NCI-H2171 treated with DMSO at 0.1 percent for 48 hours (cell line): ENCODE data around the gene KCNJ16.

ENCODE experiments used
- DNase-seq: peaks from one replicate; lab custom pipeline; 2025; lab: John Stamatoyannopoulos, UW

Gene KCNJ16

DNA sequence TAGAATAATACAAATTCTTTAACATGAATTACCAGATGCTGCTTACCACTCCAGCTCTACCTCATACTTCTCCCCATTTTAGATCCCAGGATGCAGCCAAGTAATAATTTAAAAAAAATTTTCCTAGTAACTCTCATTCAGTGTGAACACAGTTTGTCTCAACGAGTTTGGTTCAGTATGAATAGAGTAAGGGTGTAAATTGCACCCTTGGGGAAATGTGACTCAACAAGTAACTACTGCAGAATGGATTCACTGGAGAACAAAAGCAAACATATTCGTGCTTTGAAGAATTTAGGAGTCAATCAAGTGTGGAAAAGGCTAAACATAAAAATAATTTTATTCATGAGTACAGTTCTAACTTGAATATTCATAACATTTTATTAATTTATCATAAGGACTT is 23.0 kb downstream of the KCNJ16 start:
- no peak for DNase-seq

DNA sequence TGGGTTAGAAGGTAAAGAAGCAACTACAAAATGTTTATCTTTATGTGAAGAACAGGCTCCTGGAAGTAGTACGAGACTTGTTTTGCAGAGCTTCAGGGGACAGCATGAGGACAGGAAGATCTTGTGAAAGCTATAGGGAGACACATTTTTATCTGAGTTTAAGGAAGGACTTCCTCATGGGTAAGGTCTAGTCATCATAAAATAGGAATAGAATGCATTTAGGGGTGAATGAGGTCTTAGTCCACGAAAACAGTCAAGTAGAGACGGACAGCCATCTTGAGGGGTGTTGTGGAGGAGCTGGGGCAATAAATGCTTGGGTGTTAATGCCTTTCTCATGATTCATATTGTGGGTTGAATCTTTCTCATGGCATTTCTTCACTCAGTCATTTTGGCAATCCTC is 24.3 kb downstream of the KCNJ16 start:
- no peak for DNase-seq

DNA sequence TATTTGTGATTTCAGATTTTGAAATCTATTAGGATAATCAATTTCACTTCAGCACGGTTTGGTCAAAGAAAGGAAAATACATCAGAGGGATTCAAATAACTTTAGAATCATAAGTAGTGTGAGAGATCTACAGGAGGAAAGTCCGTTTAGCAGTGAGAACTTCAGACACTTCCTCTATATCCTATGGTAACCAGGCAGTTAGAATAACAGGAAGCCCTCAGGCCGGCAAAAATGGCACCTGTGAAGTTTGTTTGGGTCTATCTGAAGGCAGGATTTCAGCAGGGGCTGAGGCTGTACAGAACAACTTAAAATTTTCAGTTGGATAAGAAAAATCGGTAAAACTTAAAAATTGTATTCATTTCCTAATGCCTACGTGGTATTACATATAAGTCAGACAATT is 24.9 kb downstream of the KCNJ16 start:
- no peak for DNase-seq

DNA sequence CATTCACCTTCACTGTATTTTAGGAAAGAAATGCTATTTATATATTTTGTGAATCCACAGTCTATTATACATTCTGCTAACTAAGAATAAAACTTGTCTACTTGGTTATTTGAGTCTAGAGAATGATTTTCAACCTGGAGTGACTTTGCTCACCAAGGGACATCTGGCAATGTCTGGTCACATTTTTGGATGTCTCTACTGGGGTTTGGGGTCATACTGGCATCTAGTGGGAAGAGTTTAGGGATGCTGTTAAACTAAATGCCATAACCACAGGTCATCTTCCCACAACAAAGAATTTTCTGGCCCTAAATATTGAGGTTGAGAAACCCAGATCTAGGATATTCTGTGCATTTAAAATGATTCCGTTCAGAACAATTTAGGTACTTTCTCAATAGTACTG is 26.0 kb downstream of the KCNJ16 start:
- no peak for DNase-seq

DNA sequence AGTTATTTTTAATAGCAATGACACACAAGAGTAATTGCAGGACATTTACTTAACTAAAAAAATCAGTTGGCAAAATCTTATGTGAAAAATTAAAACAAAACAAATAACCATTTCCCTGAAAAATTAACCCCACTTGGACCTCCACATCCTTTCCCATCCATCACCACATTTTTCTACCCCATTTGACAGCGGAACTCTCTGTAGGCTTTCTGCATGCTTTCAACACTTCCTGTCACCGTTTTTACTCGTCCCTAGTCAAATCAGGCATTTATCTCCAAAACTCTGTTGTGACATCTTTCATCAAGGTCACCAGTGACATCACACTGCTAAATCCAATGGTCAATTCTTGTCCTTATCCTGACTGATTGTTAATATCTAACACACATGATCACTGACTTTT is 27.5 kb downstream of the KCNJ16 start:
- no peak for DNase-seq

DNA sequence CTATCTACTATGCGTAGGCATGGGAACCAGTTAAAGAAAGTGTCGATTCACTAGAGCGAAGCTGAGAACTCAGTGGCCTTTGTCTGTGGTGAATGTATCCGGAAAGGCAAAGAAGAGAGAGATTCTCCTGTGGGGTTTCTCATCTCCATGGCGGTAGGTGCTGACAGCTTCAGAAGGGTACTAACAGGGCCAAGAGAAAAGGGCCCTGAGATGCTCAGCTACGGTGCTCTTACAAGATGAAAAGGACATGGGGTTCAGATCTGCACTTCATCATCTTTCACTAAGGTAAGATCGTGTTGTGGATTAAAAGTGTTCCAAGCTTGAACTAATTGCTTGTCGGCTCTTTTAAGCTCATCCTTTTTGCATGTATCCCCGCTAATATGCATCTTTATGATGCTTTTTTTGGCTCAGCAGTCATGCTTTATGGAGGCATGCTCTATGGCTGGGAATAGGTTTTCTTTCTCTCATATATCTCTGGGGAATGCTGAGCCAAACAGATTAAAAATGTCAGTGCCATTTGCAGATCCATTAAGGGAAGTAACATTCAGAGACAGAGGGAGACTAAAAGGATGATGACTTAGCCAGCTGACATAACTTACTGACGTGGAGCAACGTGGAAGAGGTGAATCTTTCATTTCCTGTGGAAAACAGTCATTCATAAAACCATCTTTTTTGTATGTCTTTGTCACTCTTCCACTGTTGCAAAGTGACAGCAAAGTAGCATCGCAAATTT is 29.9 kb downstream of the KCNJ16 start:
- DNase-seq, result no peak

DNA sequence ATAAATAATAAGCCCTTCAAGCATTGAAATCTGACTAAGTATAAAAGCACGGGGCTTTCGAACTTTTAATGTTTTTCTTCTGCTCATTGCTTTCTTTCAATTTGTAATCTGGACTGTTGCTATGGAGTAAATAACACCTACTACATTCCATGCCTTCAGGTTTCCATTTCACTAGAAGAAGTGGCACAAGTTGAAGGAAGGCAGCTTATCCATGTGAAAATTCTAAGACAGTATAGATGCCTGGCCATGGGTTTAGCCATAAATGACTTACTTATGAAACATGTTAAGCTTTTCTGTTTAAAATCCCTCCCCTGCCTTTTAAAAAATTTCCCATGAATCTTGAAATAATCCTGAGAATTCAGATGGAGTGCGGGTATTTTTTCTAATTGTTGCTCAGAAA is 30.6 kb downstream of the KCNJ16 start:
- DNase-seq, result no peak

DNA sequence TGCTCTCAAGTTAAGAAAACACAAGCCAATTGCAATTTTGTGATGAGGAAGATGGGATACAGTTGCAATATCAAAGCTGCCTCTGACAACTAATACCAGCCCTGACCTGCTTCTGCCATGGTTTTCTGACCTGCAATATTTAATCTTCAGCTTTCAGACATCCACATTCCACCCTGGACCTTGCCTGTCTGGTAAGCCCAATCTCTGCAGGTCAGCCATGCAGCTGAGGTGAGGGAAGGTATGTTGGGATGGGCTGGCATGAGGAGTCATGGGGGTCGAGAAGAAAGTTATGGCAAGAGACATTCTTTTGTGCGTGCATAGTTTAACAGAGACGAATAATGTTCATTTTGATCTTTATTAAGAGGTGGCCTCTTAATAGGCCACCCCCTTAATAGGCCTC is 31.5 kb downstream of the KCNJ16 start:
- no peak for DNase-seq

DNA sequence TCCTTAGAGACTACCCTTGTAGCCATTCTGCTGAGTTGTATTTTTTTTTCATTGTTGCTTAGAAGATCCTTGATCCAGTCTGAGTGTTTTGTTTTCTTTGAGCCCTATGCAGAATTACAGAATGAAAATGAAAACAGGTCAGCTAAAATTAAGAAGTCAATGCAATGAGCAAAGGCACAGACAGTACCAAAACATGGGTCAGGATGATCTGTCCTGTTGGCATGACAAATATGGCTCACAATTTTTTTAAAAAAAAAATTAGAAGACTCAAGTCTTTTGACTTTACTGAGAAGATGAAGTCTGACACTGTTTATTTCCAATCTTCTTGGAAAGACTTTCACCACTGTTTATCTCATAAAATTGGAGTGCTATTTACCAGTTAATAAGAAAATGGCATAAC is 32.4 kb downstream of the KCNJ16 start:
- no peak for DNase-seq

DNA sequence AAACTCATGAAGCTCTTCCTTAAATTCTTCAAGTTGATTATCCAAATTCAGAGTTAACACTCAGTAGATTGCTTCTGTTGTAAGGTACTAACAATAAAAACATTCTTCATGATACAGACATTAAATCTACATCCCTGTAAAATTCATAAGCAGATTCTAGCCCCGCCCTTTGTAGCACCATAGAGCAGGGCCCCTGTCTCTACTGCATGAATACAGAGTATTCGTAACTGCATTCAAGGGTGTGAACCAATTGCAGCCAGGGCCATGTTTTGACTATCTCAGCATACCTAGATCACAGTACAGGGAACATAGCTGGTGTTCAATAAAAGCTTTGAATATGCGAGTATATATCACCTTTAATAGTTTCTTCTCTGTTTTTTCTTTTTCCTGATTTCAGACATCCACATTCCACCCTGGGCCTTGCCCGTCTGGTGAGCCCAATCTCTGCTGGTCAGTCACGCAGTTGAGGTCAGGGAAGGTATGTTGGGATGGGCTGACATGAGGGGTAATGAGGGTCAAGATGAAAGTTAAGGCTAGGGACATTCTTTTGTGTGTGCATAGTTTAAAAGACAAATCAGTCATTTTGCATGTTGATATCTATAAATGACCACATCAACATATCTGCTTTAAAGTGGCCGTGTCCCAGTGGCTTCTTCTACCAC is 33.0 kb downstream of the KCNJ16 start:
- no peak for DNase-seq

DNA sequence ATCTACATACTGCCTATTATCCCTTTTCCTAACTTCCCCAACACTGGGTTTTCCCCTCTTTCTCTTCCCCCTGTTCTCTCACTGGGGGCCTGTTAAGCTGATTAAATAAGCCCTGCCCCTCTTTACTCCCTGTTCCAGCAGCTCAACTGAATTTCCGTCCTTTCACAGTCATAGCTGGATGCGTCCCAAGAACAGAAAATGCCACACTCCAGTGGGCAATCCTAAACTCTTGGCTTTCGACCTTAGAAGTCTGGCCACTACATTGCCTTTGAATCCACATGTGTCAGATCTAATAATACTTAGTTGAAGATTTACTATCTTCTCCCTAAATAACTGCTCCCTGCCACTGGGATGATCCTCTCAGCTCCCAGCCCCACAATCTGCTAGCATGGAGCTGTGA is 34.5 kb downstream of the KCNJ16 start:
- DNase-seq, result no peak

DNA sequence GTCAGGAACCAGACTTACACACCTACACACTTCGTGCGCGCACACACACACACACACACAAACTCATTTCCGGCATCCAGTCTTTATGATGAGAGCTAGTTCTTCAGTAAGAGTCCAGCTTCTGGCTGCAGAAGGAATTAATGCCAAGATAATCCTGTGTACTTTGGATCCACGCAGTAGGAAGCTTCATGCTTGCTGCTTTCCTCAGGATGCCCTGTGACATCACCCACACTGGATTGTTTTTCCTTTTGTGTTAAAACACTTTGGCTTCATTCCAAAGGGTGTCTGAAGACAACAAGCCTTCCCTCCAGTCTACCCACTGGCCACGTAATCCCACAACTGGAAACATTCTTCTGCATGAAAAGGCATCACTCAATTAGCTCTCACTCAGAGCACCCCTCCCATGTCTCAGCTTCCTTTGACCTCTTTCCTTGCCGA is 35.4 kb downstream of the KCNJ16 start:
- no peak for DNase-seq

DNA sequence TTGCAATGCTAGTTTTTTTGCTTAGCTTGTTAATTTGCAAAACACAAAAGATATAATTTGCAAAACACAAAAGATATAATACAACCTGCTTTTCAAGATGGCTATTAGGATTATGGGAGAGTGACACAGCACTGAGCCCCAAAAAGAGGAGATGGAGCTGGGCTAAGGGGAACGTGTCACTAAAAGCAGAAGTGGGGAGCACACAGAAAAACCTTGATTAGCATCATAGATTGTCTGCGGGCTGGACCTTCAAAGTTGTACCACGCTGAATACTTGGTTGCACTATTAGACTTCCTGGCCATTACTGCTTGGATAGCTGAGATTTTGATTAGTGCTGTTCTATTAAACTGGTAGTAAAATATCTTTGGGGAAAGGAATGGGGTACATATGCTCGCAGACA is 36.2 kb downstream of the KCNJ16 start:
- DNase-seq, result no peak

DNA sequence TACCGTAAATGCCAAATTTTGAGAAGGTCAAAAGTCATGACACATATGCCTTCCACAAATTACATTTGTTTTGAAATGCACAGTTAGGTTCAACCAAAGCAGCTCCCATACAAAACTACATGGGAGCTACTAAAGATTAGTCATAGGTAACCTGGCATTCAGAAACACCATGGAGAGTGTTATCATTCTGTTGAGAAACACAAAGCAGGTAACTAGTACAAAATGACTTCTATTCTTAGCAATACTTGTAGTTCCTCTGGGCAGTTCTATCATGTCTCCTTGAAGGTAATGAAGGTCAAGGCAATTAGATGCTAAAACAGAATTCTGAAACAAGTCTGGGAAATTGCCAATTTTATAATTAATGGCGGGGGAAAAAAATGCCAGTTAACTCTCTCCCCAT is 39.4 kb downstream of the KCNJ16 start:
- no peak for DNase-seq

DNA sequence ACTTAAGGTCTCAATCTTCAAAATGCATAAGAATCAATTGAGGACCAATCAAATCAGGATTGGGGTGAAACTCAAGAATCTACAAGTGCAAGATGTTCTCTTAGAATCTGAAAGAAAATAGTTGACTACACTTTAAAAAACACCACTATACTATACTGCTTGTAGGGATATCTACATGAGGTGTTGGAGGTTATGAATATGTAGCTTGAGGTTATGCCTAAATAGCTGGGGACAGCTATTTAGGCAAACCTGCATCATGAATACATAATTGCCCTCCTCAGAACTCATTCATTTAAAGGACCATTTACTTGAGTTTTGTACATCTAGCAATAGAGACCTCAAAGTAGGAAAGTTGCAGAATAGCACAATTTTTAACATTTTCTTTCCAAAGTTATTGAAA is 40.1 kb downstream of the KCNJ16 start:
- no peak for DNase-seq

DNA sequence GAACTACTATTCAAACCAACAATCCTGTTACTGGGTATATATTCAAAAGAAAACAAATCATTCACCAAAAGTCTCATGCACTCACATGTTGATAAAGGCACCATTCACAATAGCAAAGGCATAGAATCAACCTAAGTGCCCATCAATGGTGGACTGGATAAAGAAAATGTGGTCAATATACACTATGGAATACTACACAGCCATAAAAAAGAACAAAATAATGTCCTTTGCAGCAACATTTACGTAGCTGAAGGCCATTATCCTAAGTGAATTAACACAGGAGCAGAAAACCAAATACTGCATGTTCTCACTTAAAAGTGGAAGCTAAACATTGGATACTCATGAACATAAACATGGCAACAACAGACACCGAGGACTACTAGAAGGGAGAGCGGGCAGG is 41.9 kb downstream of the KCNJ16 start:
- no peak for DNase-seq

DNA sequence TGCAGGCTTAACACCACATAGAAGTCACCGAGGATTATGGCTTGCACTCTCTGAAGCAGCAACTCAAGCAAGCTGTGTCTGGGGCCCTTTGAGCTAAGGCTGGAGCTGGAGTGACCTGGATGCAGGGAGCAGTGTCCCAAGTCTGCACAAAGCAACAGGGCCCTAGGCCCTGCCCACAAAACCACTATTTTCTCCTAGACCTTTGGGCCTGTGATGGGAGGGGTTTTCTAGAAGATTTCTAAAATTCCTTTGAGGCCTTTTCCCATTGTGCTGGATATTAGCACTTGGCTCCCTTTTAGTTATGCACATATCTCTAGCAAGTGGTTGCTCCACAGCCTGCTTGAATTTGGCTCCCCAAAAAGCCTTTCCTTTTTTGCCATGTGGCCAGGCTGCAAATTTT is 44.5 kb downstream of the KCNJ16 start:
- DNase-seq, result no peak

DNA sequence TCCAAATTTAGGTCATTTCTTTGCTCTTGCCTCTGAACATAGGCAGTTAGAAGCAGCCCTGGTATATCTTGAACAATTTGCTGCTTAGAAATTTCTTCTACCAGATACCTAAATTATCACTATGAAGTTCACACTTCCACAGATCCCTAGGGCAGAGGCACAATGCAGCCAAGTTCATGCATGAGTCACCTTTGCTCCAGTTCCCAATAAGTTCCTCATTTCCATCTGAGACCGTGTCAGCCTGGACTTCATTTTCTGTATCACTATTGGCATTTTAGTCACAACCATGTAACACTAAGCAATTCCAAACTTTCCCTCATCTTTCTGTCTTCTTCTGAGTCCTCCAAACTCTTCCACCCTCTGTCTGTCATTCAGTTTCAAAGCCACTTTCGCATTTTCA is 45.0 kb downstream of the KCNJ16 start:
- no peak for DNase-seq

DNA sequence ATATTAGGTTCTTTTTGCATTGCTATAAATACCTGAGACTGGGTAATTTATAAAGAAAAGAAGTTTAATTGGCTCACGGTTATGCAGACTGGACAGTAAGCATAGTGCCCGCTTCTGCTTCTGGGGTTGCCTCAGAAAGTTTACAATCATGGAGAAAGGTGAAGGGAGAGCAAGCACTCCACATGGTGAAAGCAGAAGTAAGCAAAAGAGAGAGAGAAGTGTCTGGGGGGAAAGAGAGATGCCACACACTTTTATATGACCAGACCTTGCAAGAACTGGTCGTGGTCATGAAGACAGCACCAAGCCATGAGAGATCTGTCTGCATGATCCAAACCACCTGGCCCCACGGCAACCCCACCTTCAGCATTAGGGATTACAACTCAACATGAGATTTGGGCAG is 45.4 kb downstream of the KCNJ16 start:
- no peak for DNase-seq

DNA sequence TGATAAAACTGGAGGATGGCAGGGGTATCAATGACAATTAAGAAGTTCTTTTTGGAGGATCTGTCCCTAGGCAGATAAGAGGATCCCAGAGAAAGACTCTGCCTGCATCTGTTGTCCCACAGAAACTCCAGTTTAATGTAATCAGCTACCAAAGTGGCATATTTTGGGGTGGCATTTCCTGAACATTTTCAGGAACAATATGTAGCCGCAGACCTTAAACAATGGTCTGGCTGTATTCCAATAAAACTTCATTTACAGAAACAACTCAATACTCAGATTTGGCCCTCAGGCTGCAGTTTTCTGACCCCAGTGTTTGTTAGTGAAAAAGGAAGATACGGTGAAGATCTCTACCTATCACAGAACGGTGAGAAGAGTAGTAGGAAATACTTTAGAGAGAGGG is 46.1 kb downstream of the KCNJ16 start:
- no peak for DNase-seq

DNA sequence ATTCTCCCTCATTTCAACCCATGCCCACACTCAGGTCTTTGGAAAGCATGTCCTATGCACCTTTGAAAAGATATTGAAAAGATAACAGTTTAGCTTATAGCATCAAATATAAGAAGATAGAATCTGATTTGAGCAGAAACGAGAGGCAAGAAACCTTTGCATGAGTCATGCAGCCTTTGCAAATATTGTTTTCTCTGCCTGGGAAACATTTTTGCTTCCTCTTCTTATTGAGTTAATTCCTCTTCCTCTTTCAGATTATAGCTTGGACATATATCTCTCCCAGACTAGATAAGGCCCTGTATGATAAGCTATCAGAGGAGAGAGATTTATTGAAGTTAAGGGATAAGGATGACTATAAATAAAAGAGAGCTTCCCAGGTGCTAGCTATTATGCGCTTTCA is 48.2 kb downstream of the KCNJ16 start:
- no peak for DNase-seq

DNA sequence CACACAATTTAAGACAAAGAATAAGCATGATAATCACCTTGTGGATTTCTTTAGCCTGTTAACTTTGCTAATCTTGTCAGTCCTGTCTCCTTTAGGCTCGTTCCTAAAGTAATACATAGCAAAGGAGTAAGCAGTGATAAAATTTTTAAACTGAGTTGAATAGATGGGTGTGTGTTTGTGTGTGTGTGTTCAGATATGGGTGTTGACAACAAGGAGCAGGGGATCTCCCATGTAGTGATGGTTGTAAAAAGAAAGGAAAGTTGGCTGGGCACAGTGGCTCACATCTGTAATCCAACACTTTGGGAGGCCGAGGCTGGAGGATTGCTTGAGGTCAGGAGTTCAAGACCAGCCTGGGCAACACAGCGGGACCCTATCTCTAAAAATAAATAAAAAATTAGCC is 49.7 kb downstream of the KCNJ16 start:
- DNase-seq, result no peak

DNA sequence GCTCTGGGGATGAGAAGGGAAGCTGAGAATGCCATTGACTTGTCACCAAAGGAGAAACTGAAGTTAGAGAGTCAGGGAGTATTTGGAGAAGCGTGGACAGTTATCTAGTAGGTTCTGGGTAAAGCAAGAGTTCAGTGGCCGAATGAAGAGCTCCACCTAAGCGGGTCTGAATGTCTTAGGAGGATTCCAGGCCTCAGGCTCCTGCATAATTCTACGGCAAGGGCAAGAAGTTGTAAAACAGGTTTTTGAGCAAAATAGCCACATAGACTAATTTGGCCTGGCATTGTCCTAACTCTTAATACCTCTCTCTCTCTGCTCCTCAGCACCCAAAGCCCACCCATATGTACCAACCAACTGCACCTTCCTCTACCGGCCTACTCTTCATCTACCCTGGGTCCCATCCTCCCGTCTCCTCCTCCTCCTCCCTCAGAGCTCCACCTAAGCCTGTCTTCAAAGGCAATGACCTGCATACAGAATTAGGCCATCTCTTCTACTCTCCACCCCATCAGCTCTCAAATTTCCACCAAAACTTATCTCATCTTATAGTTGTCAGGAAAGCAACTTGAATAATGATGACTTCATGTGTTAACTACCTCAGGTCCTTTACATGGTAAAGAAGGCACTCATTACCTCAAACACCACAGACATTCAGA is 52.3 kb downstream of the KCNJ16 start:
- no peak for DNase-seq
